GM23338 (cell line): Measurements from ENCODE around the gene DMD. TPM values are rescaled to one million over a fixed set of nuclear protein-coding genes. Genes with fewer than 3 reads are reported as not detected.

Experiments used
- ATAC-seq: fragments of 200-7000 bp; cut with Tn5 transposase; 3 replicates; pipeline ENCODE4 v1.9.1; 2020
- DNase-seq: peaks from one replicate; pipeline ENCODE4 v3.0.0-alpha.2; 2015; ENCODE audit warnings: low spot score
- H2AFZ ChIP-seq: fragments of 200-600 bp; sonication (generic); 2 replicates; pipeline ENCODE4 v1.8.0; 2016; ENCODE audit warnings: antibody characterized with exemption, mild to moderate bottlenecking, moderate library complexity
- H3F3A ChIP-seq: fragments of 200-600 bp; sonication (generic); replicated peaks from 2 replicates; pipeline ENCODE4 v1.8.0; 2017; ENCODE audit warnings: antibody characterized with exemption, mixed run types, low read depth
- H3K27ac ChIP-seq: fragments of 200-600 bp; sonication (generic); 2 replicates; pipeline ENCODE4 v1.6.1; 2016; ENCODE audit warnings: low read depth
- H3K27me3 ChIP-seq: fragments of 200-600 bp; sonication (generic); 2 replicates; pipeline ENCODE4 v1.8.0; 2016; ENCODE audit warnings: mild to moderate bottlenecking, mixed run types, moderate library complexity; ENCODE audit not compliant: insufficient read depth
- H3K36me3 ChIP-seq: fragments of 200-600 bp; sonication (generic); 2 replicates; pipeline ENCODE4 v1.8.0; 2016; ENCODE audit warnings: mild to moderate bottlenecking; ENCODE audit not compliant: insufficient read depth
- H3K4me1 ChIP-seq: fragments of 200-600 bp; sonication (generic); 2 replicates; pipeline ENCODE4 v1.8.0; 2016; ENCODE audit warnings: mild to moderate bottlenecking, moderate library complexity; ENCODE audit not compliant: insufficient read depth
- H3K4me2 ChIP-seq: fragments of 200-600 bp; sonication (generic); 2 replicates; pipeline ENCODE4 v1.7.1; 2017; ENCODE audit warnings: mixed run types
- H3K4me3 ChIP-seq: fragments of 200-600 bp; sonication (generic); 2 replicates; pipeline ENCODE4 v1.6.1; 2016; ENCODE audit warnings: mixed run types
- H3K79me2 ChIP-seq: fragments of 200-600 bp; sonication (generic); replicated peaks from 2 replicates; pipeline ENCODE4 v1.8.0; 2017; ENCODE audit warnings: mild to moderate bottlenecking; ENCODE audit not compliant: insufficient read depth
- H3K9me2 ChIP-seq: fragments of 200-600 bp; sonication (generic); 2 replicates; pipeline ENCODE4 v1.8.0; 2017; ENCODE audit not compliant: insufficient read depth
- H4K20me1 ChIP-seq: fragments of 200-600 bp; sonication (generic); replicated peaks from 2 replicates; pipeline ENCODE4 v1.8.0; 2017; ENCODE audit warnings: mild to moderate bottlenecking; ENCODE audit not compliant: insufficient read depth
- H3K27ac Mint-ChIP-seq: 2 replicates; pipeline ENCODE4 v1.8.0; 2020; ENCODE audit warnings: inconsistent platforms, mild to moderate bottlenecking, moderate library complexity, mixed read lengths
- H3K27me3 Mint-ChIP-seq: 3 replicates; pipeline ENCODE4 v1.8.0; 2022; ENCODE audit warnings: low read depth, mild to moderate bottlenecking, moderate library complexity, mixed read lengths, inconsistent platforms; ENCODE audit not compliant: insufficient read depth, poor library complexity
- H3K36me3 Mint-ChIP-seq: 3 replicates; pipeline ENCODE4 v1.8.0; 2021; ENCODE audit warnings: low read depth, mild to moderate bottlenecking, inconsistent platforms, moderate library complexity, mixed read lengths
- H3K4me1 Mint-ChIP-seq: 3 replicates; pipeline ENCODE4 v1.8.0; 2020; ENCODE audit warnings: mild to moderate bottlenecking, inconsistent platforms, mixed read lengths
- H3K4me3 Mint-ChIP-seq: 3 replicates; pipeline ENCODE4 v1.8.0; 2021; ENCODE audit warnings: moderate library complexity, mild to moderate bottlenecking, inconsistent platforms, mixed read lengths
- H3K9me3 Mint-ChIP-seq: 3 replicates; pipeline ENCODE4 v1.8.0; 2020; ENCODE audit warnings: moderate library complexity, mild to moderate bottlenecking, inconsistent platforms, mixed read lengths
- CREB1 ChIP-seq: fragments of 250-450 bp; sonication (Bioruptor Pico); IDR thresholded peaks from 2 replicates; pipeline ENCODE4 v1.5.0; 2020; ENCODE audit warnings: low read depth, mild to moderate bottlenecking, moderate library complexity
- CTCF ChIP-seq, 2 experiments: fragments of 200-600 bp in 1 of 2; sonication (generic) in 1 of 2; conservative IDR thresholded peaks; 2 replicates each; pipeline versions ENCODE4 v1.5.1 to v1.6.1; 2016 to 2017; ENCODE audit warnings: antibody characterized with exemption in 2 of 2, low read depth in 2 of 2, mild to moderate bottlenecking in 2 of 2, moderate library complexity in 1 of 2
- ETS1 ChIP-seq: IDR thresholded peaks from 2 replicates; pipeline ENCODE4 v1.6.1; 2016; ENCODE audit warnings: antibody characterized with exemption
- EZH2phosphoT487 ChIP-seq: fragments of 200-600 bp; sonication (generic); IDR thresholded peaks from one replicate; pipeline ENCODE4 v1.8.1; 2018; ENCODE audit warnings: antibody characterized with exemption; ENCODE audit not compliant: unreplicated experiment
- JUNB ChIP-seq: IDR thresholded peaks from one replicate; pipeline ENCODE4 v1.6.1; 2016; ENCODE audit warnings: antibody characterized with exemption; ENCODE audit not compliant: unreplicated experiment
- REST ChIP-seq: IDR thresholded peaks from one replicate; pipeline ENCODE4 v1.6.1; 2018; ENCODE audit warnings: antibody characterized with exemption; ENCODE audit not compliant: unreplicated experiment
- ZNF331 ChIP-seq: fragments of 250-450 bp; sonication (Bioruptor Pico); IDR thresholded peaks from 2 replicates; pipeline ENCODE4 v1.5.0; 2020; ENCODE audit warnings: low read depth, mild to moderate bottlenecking, moderate library complexity
- polyA plus RNA-seq: library from polyadenylated mRNA; unstranded; fragments of >200 nt; fragmentation: Nextera tagmentation; extraction: Ambion mirVana; gene quantifications from 2 replicates; pipeline ENCODE4 v1.2.1, GENCODE V29; 2016
- total RNA-seq: library from RNA; depleted of rRNA; stranded (reverse); fragments of >200 nt; shearing (Covaris generic); gene quantifications from 2 replicates; pipeline ENCODE4 v1.2.3, GENCODE V29; 2014

DMD gene
- total and polyA plus RNA-seq, 2 experiments from 2014 or later = 4.5 to 7.6 TPM

- Histone ChIP-seq H3K36me3 (no peaks in the 10 kb centered on the region), H3K4me3 (no peak overlapping the region), H3K4me1 (no peaks in the 10 kb centered on the region), H3F3A (no peaks in the 10 kb centered on the region), H3K27ac (no peak overlapping the region), H4K20me1 (no peaks in the 10 kb centered on the region), H3K27me3 (no peaks in the 10 kb centered on the region), H2AFZ (no peak overlapping the region), H3K4me2 (no peak overlapping the region), H3K79me2 (no peaks in the 10 kb centered on the region), H3K9me2 (no peaks in the 10 kb centered on the region)
- Mint-ChIP-seq H3K27ac (no peak overlapping the region), H3K4me3 (no peak overlapping the region), H3K9me3 (no peaks in the 10 kb centered on the region), H3K4me1 (no peaks in the 10 kb centered on the region), H3K36me3 (no peaks in the 10 kb centered on the region), H3K27me3 (peaks cover 2% of the 10 kb centered on the region)
- DNase-seq (no peak), ATAC-seq (no peak)
- no peak for TF ChIP-seq CREB1 (CRISPR knock-in tag)
- TF ChIP-seq EZH2phosphoT487 = no peak
- TF ChIP-seq REST = no peak
- TF ChIP-seq ZNF331 (CRISPR knock-in tag) = no peak
- no peak for TF ChIP-seq JUNB
- no peak for TF ChIP-seq ETS1
Observed at GRCh38 chrX:31708116-31708515, 1503.2 kb downstream of the DMD start.

GRCh38 chrX:31706466-31706865 lies 1504.9 kb downstream of the DMD start:
- no peak for ATAC-seq
- H3K36me3 ChIP-seq = no peaks in the 10 kb centered on the region
- DNase-seq = no peak
- no peaks in the 10 kb centered on the region for H3K36me3 Mint-ChIP-seq
- H3K4me3 ChIP-seq = no peak overlapping the region
- H3K27me3 ChIP-seq = no peaks in the 10 kb centered on the region
- no peak overlapping the region for H3K4me2 ChIP-seq
- H3K4me1 Mint-ChIP-seq = peaks cover 7% of the 10 kb centered on the region
- H3K4me1 ChIP-seq = no peaks in the 10 kb centered on the region
- no peak overlapping the region for H2AFZ ChIP-seq
- H4K20me1 ChIP-seq = no peaks in the 10 kb centered on the region
- H3K4me3 Mint-ChIP-seq = no peak overlapping the region
- no peaks in the 10 kb centered on the region for H3K9me2 ChIP-seq
- TF ChIP-seq CTCF (conservative IDR thresholded peaks at IDR 0.05; ENCODE audit: low read depth in 2 of 2) = no peak
- no peak overlapping the region for H3K27ac ChIP-seq
- no peaks in the 10 kb centered on the region for H3K9me3 Mint-ChIP-seq
- H3K27ac Mint-ChIP-seq = no peak overlapping the region
- H3K79me2 ChIP-seq = no peaks in the 10 kb centered on the region
- no peaks in the 10 kb centered on the region for H3F3A ChIP-seq
- H3K27me3 Mint-ChIP-seq = peaks cover 2% of the 10 kb centered on the region
